Neural progenitor cell (in vitro differentiated cells): ENCODE measurements around the gene RTN4.

ENCODE experiments used
- EZH2 ChIP-seq: fragments of 200-600 bp; sonication (generic); IDR thresholded peaks from 2 replicates; pipeline ENCODE4 v1.6.1; 2017; ENCODE audit warnings: antibody characterized with exemption, mild to moderate bottlenecking, moderate library complexity
- EZH2phosphoT487 ChIP-seq: fragments of 200-600 bp; sonication (generic); IDR thresholded peaks from 2 replicates; pipeline ENCODE4 v1.6.1; 2017; ENCODE audit warnings: antibody characterized with exemption
- TF ChIP-seq, protein P1 (sequence below): fragments of 200-600 bp; sonication (generic); IDR thresholded peaks from 2 replicates; pipeline ENCODE4 v1.5.1; 2017; ENCODE audit warnings: antibody characterized with exemption, mild to moderate bottlenecking

DNA sequence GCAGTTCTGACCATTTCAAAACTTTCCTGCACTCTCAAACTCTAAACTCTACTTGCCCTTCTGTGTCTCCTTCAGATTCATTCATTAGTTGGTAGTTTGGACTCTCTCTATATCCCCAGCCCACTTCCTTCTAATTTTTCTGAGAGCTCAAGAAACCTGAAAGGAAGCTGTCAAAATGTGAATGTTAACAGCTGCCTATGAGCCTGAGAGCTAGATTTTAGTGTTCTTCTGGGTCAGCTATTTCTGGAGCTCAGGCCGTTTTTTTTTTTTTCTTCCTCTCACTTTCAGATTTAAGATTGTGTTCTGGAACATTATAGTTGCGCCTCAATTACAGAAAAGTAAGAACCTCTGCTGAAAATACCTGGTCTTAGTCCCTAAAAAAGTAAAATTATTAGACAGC, 73.1 kb downstream of the RTN4 start:
- TF ChIP-seq, protein P1, sequence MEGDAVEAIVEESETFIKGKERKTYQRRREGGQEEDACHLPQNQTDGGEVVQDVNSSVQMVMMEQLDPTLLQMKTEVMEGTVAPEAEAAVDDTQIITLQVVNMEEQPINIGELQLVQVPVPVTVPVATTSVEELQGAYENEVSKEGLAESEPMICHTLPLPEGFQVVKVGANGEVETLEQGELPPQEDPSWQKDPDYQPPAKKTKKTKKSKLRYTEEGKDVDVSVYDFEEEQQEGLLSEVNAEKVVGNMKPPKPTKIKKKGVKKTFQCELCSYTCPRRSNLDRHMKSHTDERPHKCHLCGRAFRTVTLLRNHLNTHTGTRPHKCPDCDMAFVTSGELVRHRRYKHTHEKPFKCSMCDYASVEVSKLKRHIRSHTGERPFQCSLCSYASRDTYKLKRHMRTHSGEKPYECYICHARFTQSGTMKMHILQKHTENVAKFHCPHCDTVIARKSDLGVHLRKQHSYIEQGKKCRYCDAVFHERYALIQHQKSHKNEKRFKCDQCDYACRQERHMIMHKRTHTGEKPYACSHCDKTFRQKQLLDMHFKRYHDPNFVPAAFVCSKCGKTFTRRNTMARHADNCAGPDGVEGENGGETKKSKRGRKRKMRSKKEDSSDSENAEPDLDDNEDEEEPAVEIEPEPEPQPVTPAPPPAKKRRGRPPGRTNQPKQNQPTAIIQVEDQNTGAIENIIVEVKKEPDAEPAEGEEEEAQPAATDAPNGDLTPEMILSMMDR = no peak
- TF ChIP-seq EZH2phosphoT487 (no peak), EZH2 (no peak)
